K562 (cell line): ENCODE measurements around the gene PAM. TPM values are rescaled to one million over a fixed set of nuclear protein-coding genes. Genes with fewer than 3 reads are reported as not detected.

Experiments used
- ATAC-seq: fragments of 200-7000 bp; cut with Tn5 transposase; 3 replicates; pipeline ENCODE4 v1.9.1; 2020; ENCODE audit warnings: moderate library complexity
- BruUV-seq: library from RNA; stranded (reverse); fragments of 400-500 nt; replicated peaks from 2 replicates; lab custom pipeline; 2021; lab: Mats Ljungman, UMichigan
- CTCF ChIA-PET: fragments of 300-600 bp; formaldehyde crosslinking; extraction: SDS; loops from one replicate; lab custom pipeline; 2021; ENCODE audit warnings: low intra/inter-chr PET ratio; lab: Yijun Ruan, JAX
- POLR2A ChIA-PET: fragments of 300-600, 350-650 bp; sonication (Branson Sonifier 250); formaldehyde crosslinking; extraction: SDS; loops from one replicate; lab custom pipeline; 2021; ENCODE audit warnings: antibody characterized with exemption, inconsistent platforms; lab: Yijun Ruan, JAX
- DNase-seq, 4 experiments: peaks; one replicate each; pipeline versions ENCODE4 v3.0.0 to v3.0.0-alpha.2; 2011 to 2018; ENCODE audit warnings: low spot score in 3 of 4, mixed read lengths in 3 of 4; ENCODE audit errors: extremely low read depth in 1 of 4
- FAIRE-seq: peaks from 2 replicates; lab custom pipeline; 2011; peaks lifted over from hg19 to GRCh38; lab: Jason Lieb, UNC
- H2AFZ ChIP-seq: 2 replicates; pipeline ENCODE4 v1.6.0; 2011; ENCODE audit warnings: low read depth, low read length, control low read depth, inconsistent platforms
- H3K27ac ChIP-seq: fragments of 200-600 bp; 3 replicates; pipeline ENCODE4 v1.8.0; 2011; ENCODE audit warnings: low read depth, mild to moderate bottlenecking, control low read depth, inconsistent platforms, low read length, moderate library complexity, mixed read lengths; ENCODE audit errors: extremely low read depth
- H3K27me3 ChIP-seq, 2 experiments: fragments of 300-600 bp in 1 of 2; 2 replicates in 1 of 2; 3 replicates in 1 of 2; pipeline versions ENCODE4 v1.6.0 to v1.8.0; 2011; ENCODE audit warnings: inconsistent platforms in 2 of 2, low read length in 2 of 2, mild to moderate bottlenecking in 1 of 2, mixed read lengths in 1 of 2, moderate library complexity in 1 of 2; ENCODE audit not compliant: control insufficient read depth in 2 of 2, insufficient read depth in 2 of 2
- H3K36me3 ChIP-seq: fragments of 300-600 bp; 3 replicates; pipeline ENCODE4 v1.8.0; 2011; ENCODE audit warnings: mild to moderate bottlenecking, low read length, inconsistent platforms; ENCODE audit not compliant: control insufficient read depth, insufficient read depth
- H3K4me1 ChIP-seq, 2 experiments: fragments of 200-600 bp in 1 of 2; replicated peaks in 1 of 2; 2 replicates in 1 of 2; 3 replicates in 1 of 2; pipeline versions ENCODE4 v1.5.1 to v1.8.0; 2011; ENCODE audit warnings: inconsistent platforms in 2 of 2, low read length in 2 of 2, mild to moderate bottlenecking in 1 of 2, mixed read lengths in 1 of 2, moderate library complexity in 1 of 2; ENCODE audit not compliant: control insufficient read depth in 2 of 2, insufficient read depth in 2 of 2
- H3K4me2 ChIP-seq: 2 replicates; pipeline ENCODE4 v1.6.1; 2011; ENCODE audit warnings: low read length, control low read depth, inconsistent platforms, mixed read lengths; ENCODE audit not compliant: insufficient read depth
- H3K4me3 ChIP-seq: fragments of 200-600 bp; sonication (generic), shearing (Covaris generic); 2 replicates; pipeline ENCODE4 v1.5.1; 2016; ENCODE audit warnings: control low read depth, inconsistent platforms
- H3K79me2 ChIP-seq: fragments of 200-600 bp; 3 replicates; pipeline ENCODE4 v1.8.0; 2011; ENCODE audit warnings: low read length, inconsistent platforms; ENCODE audit not compliant: control insufficient read depth, insufficient read depth
- H3K9ac ChIP-seq, 2 experiments: 2 replicates each; pipeline versions ENCODE4 v1.6.0 to v1.6.1; 2011; ENCODE audit warnings: low read depth in 2 of 2, low read length in 2 of 2, control low read depth in 1 of 2, inconsistent platforms in 1 of 2, mild to moderate bottlenecking in 1 of 2, mixed read lengths in 1 of 2; ENCODE audit not compliant: insufficient read depth in 1 of 2
- H3K9me1 ChIP-seq: one replicate; pipeline ENCODE4 v1.6.0; 2011; ENCODE audit warnings: inconsistent platforms, mild to moderate bottlenecking, low read length, moderate library complexity; ENCODE audit not compliant: control insufficient read depth, insufficient read depth
- H3K9me3 ChIP-seq: replicated peaks from 2 replicates; pipeline ENCODE4 v1.5.1; 2011; ENCODE audit warnings: low read depth, low read length, inconsistent platforms; ENCODE audit not compliant: control insufficient read depth, insufficient read depth
- H4K20me1 ChIP-seq: replicated peaks from 2 replicates; pipeline ENCODE4 v1.6.1; 2011; ENCODE audit warnings: low read length, inconsistent platforms, mixed read lengths; ENCODE audit not compliant: control insufficient read depth, insufficient read depth
- CREB1 ChIP-seq, 2 experiments: sonication (generic) in 1 of 2; formaldehyde crosslinking in 1 of 2; IDR thresholded peaks; 2 replicates each; pipeline versions ENCODE4 v1.6.1 to v1.8.0; 2012 to 2022; ENCODE audit warnings: inconsistent platforms in 1 of 2, mild to moderate bottlenecking in 1 of 2, missing genetic modification reagents in 1 of 2, moderate library complexity in 1 of 2
- EP400 ChIP-seq: fragments of 450-650 bp; IDR thresholded peaks from 2 replicates; pipeline ENCODE4 v1.6.1; 2017; ENCODE audit warnings: antibody characterized with exemption, mild to moderate bottlenecking, moderate library complexity
- FOXJ2 ChIP-seq: fragments of 200-800 bp; sonication (Bioruptor generic); IDR thresholded peaks from 2 replicates; pipeline ENCODE4 v1.6.1; 2016; ENCODE audit warnings: missing genetic modification characterization, missing compliant biosample characterization
- ILK ChIP-seq: fragments of 450-650 bp; IDR thresholded peaks from 2 replicates; pipeline ENCODE4 v1.6.1; 2016; ENCODE audit warnings: missing genetic modification characterization, low read depth, mild to moderate bottlenecking, missing compliant biosample characterization, moderate library complexity, borderline replicate concordance
- NR0B1 ChIP-seq: fragments of 450-650 bp; IDR thresholded peaks from one replicate; pipeline ENCODE4 v1.6.1; 2018; ENCODE audit warnings: mild to moderate bottlenecking, moderate library complexity; ENCODE audit not compliant: partially characterized antibody
- NRF1 ChIP-seq, 2 experiments: fragments of 450-650 bp; IDR thresholded peaks in 1 of 2; conservative IDR thresholded peaks in 1 of 2; 2 replicates each; pipeline ENCODE4 v1.6.1; 2014; ENCODE audit warnings: mild to moderate bottlenecking in 2 of 2
- POLR3G ChIP-seq: IDR thresholded peaks from 2 replicates; pipeline ENCODE4 v1.6.1; 2011; ENCODE audit not compliant: insufficient read length, insufficient replicate concordance; ENCODE audit errors: extremely low read depth
- RBM39 ChIP-seq: fragments of 200-400 bp; formaldehyde crosslinking; optimal IDR thresholded peaks from 2 replicates; pipeline ENCODE3; 2018; ENCODE audit warnings: low read depth, low read length
- SUPT5H ChIP-seq: fragments of 450-650 bp; IDR thresholded peaks from 2 replicates; pipeline ENCODE4 v1.6.1; 2016
- ZFX ChIP-seq: sonication (generic); formaldehyde crosslinking; IDR thresholded peaks from 2 replicates; pipeline ENCODE4 v1.8.0; 2022; ENCODE audit warnings: mild to moderate bottlenecking, missing genetic modification reagents, moderate library complexity
- ZNF512 ChIP-seq: IDR thresholded peaks from 2 replicates; pipeline ENCODE4 v1.6.1; 2016; ENCODE audit warnings: missing genetic modification characterization, missing compliant biosample characterization
- ZSCAN32 ChIP-seq: fragments of 450-650 bp; formaldehyde crosslinking; IDR thresholded peaks from 2 replicates; pipeline ENCODE4 v1.4.0; 2020; ENCODE audit warnings: mild to moderate bottlenecking, moderate library complexity
- WGBS: fragments of 100-300 bp; shearing (Covaris generic); methylation state at CpG from one replicate; pipeline ENCODE4 v1.1.6; 2016; ENCODE audit warnings: low coverage, mixed read lengths; ENCODE audit not compliant: insufficient coverage; ENCODE audit errors: missing lambda C conversion rate; 5-methylcytosine and 5-hydroxymethylcytosine counted together
- in situ Hi-C: fragments of 300-500 bp; cut with MboI; formaldehyde crosslinking; loops from 4 replicates; pipeline ENCODE4 v1.15.0; 2018; ENCODE audit warnings: inconsistent platforms, mixed read lengths
- intact Hi-C: fragments of 100-400 bp; cut with micrococcal nuclease; formaldehyde crosslinking; loops from 2 replicates; pipeline ENCODE4 v1.14.2; 2022
- polyA plus RNA-seq, 8 experiments: library from polyadenylated mRNA; depleted of rRNA in 4 of 8; stranded (reverse) in 5 of 8; unstranded in 3 of 8; fragments of >200 nt; fragmentation: Nextera tagmentation in 2 of 8; fragmentation: Illumina TruSeq in 1 of 8; extraction: Ambion mirVana in 2 of 8; extraction: Trizol in 1 of 8; gene quantifications; 2 replicates each; pipeline versions ENCODE4 v1.2.1 to v1.2.3, GENCODE V29; 2011 to 2014; ENCODE audit warnings: inconsistent platforms in 1 of 8, missing spikeins in 1 of 8
- total RNA-seq, 7 experiments: library from RNA; depleted of rRNA in 6 of 7; stranded (reverse); fragments of >200 nt in 6 of 7; fragmentation: Illumina TruSeq in 2 of 7; extraction: Trizol in 2 of 7; gene quantifications; 2 replicates each; pipeline versions ENCODE4 v1.2.1 to v1.2.3, GENCODE V29; 2011 to 2021; ENCODE audit warnings: low replicate concordance in 1 of 7

Gene PAM
- total and polyA plus RNA-seq, 9 of the 15 experiments (the other 6 are each of a cell fraction or from before 2014, with no cell fraction given) = 0.39 to 3.1 (median 0.77) TPM

GRCh38 chr5:102770803-102771202 is 15.7 kb downstream of the PAM start:
- FAIRE-seq = no peak
- 0% methylated on average over 3 of the region's 3 CpGs for WGBS
- TF ChIP-seq SUPT5H = no peak
- H3K79me2 ChIP-seq = no peaks in the 10 kb centered on the region
- no peak for DNase-seq
- no TSS peak for BruUV-seq
- no peaks in the 10 kb centered on the region for H3K36me3 ChIP-seq
- no peak for ATAC-seq
- intact Hi-C loops (no loop called here), in situ Hi-C loops (loop anchor here (10.0 kb wide), 1 partner anchor 454 kb away; no protein-coding TSS in a partner anchor)
- H3K4me1 ChIP-seq = no peaks in the 10 kb centered on the region
- H3K9me3 ChIP-seq = no peaks in the 10 kb centered on the region
- ChIA-PET CTCF (no interaction called here), POLR2A (no interaction called here)
- H3K9me1 ChIP-seq = no peaks in the 10 kb centered on the region
- no peak overlapping the region for H2AFZ ChIP-seq
- no peak overlapping the region for H3K27ac ChIP-seq
- no peaks in the 10 kb centered on the region for H4K20me1 ChIP-seq
- no peak overlapping the region for H3K9ac ChIP-seq
- no peak overlapping the region for H3K4me3 ChIP-seq
- H3K27me3 ChIP-seq = no peaks in the 10 kb centered on the region
- no peak overlapping the region for H3K4me2 ChIP-seq

- H3K79me2 ChIP-seq = no peaks in the 10 kb centered on the region
- DNase-seq (no peak), ATAC-seq (no peak), FAIRE-seq (no peak)
- H3K4me1 ChIP-seq = no peaks in the 10 kb centered on the region
- no peak overlapping the region for H3K9ac ChIP-seq
- ChIA-PET POLR2A (no interaction called here), CTCF (no interaction called here)
- BruUV-seq = no TSS peak
- H3K4me3 ChIP-seq = no peak overlapping the region
- no peaks in the 10 kb centered on the region for H3K36me3 ChIP-seq
- H3K9me1 ChIP-seq = no peaks in the 10 kb centered on the region
- H3K9me3 ChIP-seq = no peaks in the 10 kb centered on the region
- no peak overlapping the region for H3K27ac ChIP-seq
- intact Hi-C loops (no loop called here), in situ Hi-C loops (loop anchor here (10.0 kb wide), 1 partner anchor 453 kb away; no protein-coding TSS in a partner anchor)
- H3K4me2 ChIP-seq = no peak overlapping the region
- no peaks in the 10 kb centered on the region for H4K20me1 ChIP-seq
- H2AFZ ChIP-seq = no peak overlapping the region
- no peaks in the 10 kb centered on the region for H3K27me3 ChIP-seq
- TF ChIP-seq ZFX (CRISPR knock-in tag) (no peak), POLR3G (no peak), CREB1 (IDR thresholded peaks at IDR 0.05) (no peak), CREB1 (CRISPR knock-in tag; IDR thresholded peaks at IDR 0.05) (no peak), ILK (tag) (no peak), NRF1 (conservative IDR thresholded peaks at IDR 0.05 in 1 of 2, IDR thresholded peaks at IDR 0.05 in 1 of 2) (no peak), ZSCAN32 (CRISPR knock-in tag) (no peak), ZNF512 (tag) (no peak), RBM39 (no peak), FOXJ2 (tag) (no peak), NR0B1 (no peak), EP400 (no peak)
These were observed 16.3 kb downstream of the PAM start for GRCh38 chr5:102771435-102771834.
